Memory B cell (primary cell): Measurements from ENCODE around the gene PSD2.

Experiments
- ATAC-seq: fragments of 150-1000 bp; cut with Tn5 transposase; 2 replicates; pipeline ENCODE4 v1.10.0; 2021; ENCODE audit warnings: low read depth, mild to moderate bottlenecking, moderate library complexity
- DNase-seq, 2 donors: peaks; one replicate each; pipeline ENCODE4 v3.0.0; 2022; ENCODE audit warnings: low spot score in 2 of 2
- H3K27ac Mint-ChIP-seq: one replicate; pipeline ENCODE4 v1.8.0; 2022; ENCODE audit warnings: mild to moderate bottlenecking, moderate library complexity, mixed read lengths
- H3K27me3 Mint-ChIP-seq: one replicate; pipeline ENCODE4 v1.8.0; 2022; ENCODE audit warnings: mixed read lengths
- H3K36me3 Mint-ChIP-seq: one replicate; pipeline ENCODE4 v1.8.0; 2022; ENCODE audit warnings: mild to moderate bottlenecking, mixed read lengths
- H3K4me1 Mint-ChIP-seq: one replicate; pipeline ENCODE4 v1.8.0; 2022; ENCODE audit warnings: mixed read lengths
- H3K4me3 Mint-ChIP-seq: one replicate; pipeline ENCODE4 v1.8.0; 2022; ENCODE audit warnings: mild to moderate bottlenecking, moderate library complexity, mixed read lengths
- H3K9me3 Mint-ChIP-seq: one replicate; pipeline ENCODE4 v1.8.0; 2022; ENCODE audit warnings: mixed read lengths

PSD2 gene

DNA sequence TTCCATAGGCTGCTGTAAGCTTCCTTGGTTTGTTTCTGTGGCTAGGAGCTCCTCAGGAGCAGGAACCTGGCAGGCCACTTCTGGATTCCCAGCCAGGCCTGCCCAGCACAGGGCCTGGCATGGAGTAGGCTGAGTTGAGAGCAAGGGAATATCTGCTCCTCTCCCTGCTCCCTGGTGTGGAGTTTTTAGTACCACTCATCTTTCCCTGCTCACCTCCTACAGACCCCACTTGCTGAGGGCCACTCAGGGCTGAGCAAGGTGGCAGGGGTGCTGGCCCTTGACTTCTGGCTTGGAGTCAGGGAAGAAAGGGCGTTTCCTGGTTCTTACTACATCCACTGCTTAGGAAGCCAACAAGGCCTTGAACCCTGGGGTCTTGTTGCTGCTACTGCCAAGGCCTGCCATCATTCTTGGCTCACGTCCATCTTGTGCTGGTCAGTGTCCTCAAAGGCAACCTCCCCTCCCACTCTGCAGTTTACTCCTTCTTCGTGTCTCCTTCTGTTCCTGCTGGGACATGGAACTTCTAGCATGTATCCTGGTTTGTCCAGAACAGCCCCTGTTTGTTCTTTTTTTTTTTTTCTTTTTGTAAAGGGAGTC lies 54.9 kb downstream of the PSD2 start:
- no peak for DNase-seq
- H3K9me3 Mint-ChIP-seq, result no peaks in the 10 kb centered on the region
- H3K4me3 Mint-ChIP-seq, result peak overlapping the region; percentile 9
- no peaks in the 10 kb centered on the region for H3K36me3 Mint-ChIP-seq
- H3K27me3 Mint-ChIP-seq, result peaks cover 4% of the 10 kb centered on the region
- ATAC-seq, result no peak
- peaks cover 16% of the 10 kb centered on the region for H3K4me1 Mint-ChIP-seq
- peak overlapping the region; percentile 14 for H3K27ac Mint-ChIP-seq

- H3K27ac Mint-ChIP-seq, result no peak overlapping the region
- H3K36me3 Mint-ChIP-seq, result no peaks in the 10 kb centered on the region
- H3K4me1 Mint-ChIP-seq, result peaks cover 16% of the 10 kb centered on the region
- ATAC-seq (no peak), DNase-seq (no peak)
- no peaks in the 10 kb centered on the region for H3K27me3 Mint-ChIP-seq
- H3K4me3 Mint-ChIP-seq, result no peak overlapping the region
- H3K9me3 Mint-ChIP-seq, result no peaks in the 10 kb centered on the region
Measured at GRCh38 chr5:139851558-139851957, 56.0 kb downstream of the PSD2 start.

DNA sequence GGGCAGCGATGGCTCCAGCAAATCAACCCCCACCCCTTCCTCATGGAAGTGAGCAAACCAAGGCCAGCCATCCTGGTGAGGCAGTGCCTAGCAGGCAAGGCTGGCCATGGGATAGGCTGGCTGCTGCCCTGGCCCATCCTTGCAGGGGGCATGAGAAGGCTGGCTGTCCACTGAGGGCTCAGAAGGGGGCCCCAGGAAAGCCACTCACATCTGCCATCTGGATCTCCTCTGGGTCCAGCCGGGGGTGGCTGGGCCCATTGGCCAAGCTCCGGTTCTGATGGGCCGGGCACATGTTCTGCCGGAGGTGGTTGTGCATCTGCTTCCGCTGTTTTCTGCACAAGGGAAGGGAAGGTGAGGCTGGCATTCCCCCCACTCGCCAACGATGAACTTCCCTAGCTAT lies 57.1 kb downstream of the PSD2 start:
- Mint-ChIP-seq H3K4me1 (peaks cover 11% of the 10 kb centered on the region), H3K9me3 (no peaks in the 10 kb centered on the region), H3K27me3 (no peaks in the 10 kb centered on the region), H3K4me3 (no peak overlapping the region), H3K36me3 (no peaks in the 10 kb centered on the region), H3K27ac (no peak overlapping the region)
- no peak for ATAC-seq
- DNase-seq, result no peak

DNA sequence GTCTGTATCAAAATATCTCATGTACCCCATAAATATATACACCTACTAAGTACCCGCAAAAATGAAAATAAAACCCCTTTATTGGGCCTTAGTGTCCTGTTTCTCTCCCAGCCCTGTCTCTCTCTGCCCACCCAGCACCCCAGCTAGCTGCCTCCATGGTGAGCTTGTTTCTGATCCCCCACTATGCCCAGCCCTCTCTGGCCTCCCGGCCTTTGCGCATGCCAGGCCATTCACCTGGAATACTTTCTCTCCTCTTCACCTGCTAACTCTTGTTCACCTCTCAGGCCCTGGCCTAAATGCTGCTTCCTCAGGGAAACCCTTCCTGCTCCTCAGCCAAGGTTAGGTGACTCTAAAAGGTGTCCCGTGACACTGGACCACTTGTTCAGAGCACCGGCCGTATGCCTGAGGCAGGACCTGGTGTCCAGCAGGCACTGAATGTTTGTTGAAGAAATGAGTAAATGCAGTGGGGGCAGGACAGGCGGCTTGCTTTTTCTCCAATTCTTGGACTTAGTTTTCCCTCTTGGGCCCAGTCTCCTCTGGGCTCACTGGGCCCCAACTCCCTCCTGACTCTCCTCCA lies 58.5 kb downstream of the PSD2 start:
- ATAC-seq (no peak), DNase-seq (no peak)
- Mint-ChIP-seq H3K9me3 (no peaks in the 10 kb centered on the region), H3K4me3 (no peak overlapping the region), H3K27ac (no peak overlapping the region), H3K4me1 (peaks cover 8% of the 10 kb centered on the region), H3K36me3 (no peaks in the 10 kb centered on the region), H3K27me3 (peaks cover 2% of the 10 kb centered on the region)

DNA sequence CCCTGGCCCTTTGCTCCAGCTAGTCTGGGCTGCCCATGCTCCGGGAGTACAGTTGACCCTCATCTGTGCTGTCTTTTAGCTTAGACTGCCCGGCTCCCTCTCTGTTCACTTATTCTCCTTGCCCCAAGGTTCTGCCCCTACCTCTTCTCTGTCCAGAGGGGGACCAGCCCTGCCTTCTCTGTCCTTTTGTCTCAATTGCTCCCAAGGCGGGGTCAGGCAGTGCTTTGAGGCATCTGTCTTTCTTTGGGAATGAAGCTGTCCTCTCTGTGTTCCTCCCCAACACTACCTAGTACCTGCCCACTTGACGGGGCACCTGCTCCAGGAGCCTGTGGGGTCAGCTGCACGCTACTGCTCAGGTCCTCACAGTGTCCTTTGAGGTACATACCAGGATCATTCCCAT lies 59.3 kb downstream of the PSD2 start:
- DNase-seq (no peak), ATAC-seq (no peak)
- Mint-ChIP-seq H3K27ac (no peak overlapping the region), H3K27me3 (peaks cover 2% of the 10 kb centered on the region), H3K4me3 (no peak overlapping the region), H3K9me3 (no peaks in the 10 kb centered on the region), H3K36me3 (no peaks in the 10 kb centered on the region), H3K4me1 (peaks cover 1% of the 10 kb centered on the region)

GRCh38 chr5:139855451-139855850 lies 59.8 kb downstream of the PSD2 start:
- DNase-seq (no peak), ATAC-seq (no peak)
- no peak overlapping the region for H3K4me3 Mint-ChIP-seq
- H3K27me3 Mint-ChIP-seq, result peaks cover 2% of the 10 kb centered on the region
- H3K4me1 Mint-ChIP-seq, result no peaks in the 10 kb centered on the region
- H3K36me3 Mint-ChIP-seq, result no peaks in the 10 kb centered on the region
- H3K9me3 Mint-ChIP-seq, result no peaks in the 10 kb centered on the region
- H3K27ac Mint-ChIP-seq, result no peak overlapping the region

DNA sequence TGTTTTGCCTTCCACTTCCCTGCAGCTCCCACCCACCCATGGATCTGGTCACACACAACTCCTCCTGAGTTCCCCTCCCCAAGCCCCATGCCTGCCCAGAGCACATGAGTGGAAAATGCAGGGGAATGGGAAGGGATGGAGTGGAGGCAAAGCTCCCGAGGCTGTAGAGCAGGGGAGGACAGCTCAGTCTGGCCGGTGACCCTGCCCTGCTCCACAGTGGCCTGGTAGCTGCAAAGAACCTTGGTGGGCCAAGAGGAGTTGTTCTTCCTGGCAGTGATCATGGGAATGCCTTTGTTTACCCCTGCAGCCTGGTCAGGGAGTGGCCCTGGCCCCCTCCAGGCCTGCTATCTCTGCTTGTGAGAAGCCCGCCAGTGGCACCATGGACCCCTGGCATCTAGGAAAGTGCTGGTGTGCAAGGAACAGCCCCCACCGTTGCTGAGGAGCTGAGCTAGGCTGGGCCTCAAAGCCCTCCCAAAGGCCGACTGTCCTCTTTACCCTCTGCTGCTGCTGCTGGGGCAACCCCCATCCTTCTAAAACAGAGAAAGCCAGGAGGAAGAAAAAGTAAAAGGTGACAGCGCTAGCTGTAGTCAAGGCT lies 60.4 kb downstream of the PSD2 start:
- ATAC-seq (no peak), DNase-seq (no peak)
- Mint-ChIP-seq H3K4me1 (no peaks in the 10 kb centered on the region), H3K36me3 (no peaks in the 10 kb centered on the region), H3K4me3 (no peak overlapping the region), H3K27me3 (peaks cover 2% of the 10 kb centered on the region), H3K27ac (no peak overlapping the region), H3K9me3 (no peaks in the 10 kb centered on the region)

- no peak for DNase-seq
- Mint-ChIP-seq H3K4me3 (no peak overlapping the region), H3K27me3 (peaks cover 2% of the 10 kb centered on the region), H3K27ac (no peak overlapping the region), H3K9me3 (no peaks in the 10 kb centered on the region), H3K36me3 (no peaks in the 10 kb centered on the region), H3K4me1 (no peaks in the 10 kb centered on the region)
- ATAC-seq, result no peak
Measured at GRCh38 chr5:139856714-139857113, 61.1 kb downstream of the PSD2 start.

DNA sequence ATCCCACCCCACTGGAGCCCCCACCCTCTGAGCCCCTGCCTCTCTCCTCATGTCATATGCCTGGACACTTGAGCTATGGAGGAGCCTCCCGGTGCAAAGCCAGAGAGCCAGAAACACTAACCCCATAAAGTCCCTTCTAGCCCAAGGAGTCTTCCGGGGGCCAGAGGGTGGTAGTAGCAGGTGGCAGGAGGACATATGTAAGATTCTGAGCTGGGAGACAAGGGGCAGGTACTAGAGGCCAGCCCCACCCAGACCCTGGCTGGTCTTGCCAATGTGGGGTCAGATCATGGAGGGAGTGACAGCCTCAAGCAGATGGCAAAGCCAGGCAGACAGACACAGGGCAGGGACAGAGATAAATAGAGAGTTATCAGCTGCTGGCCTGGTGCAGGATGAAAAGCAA lies 63.4 kb downstream of the PSD2 start:
- no peaks in the 10 kb centered on the region for H3K36me3 Mint-ChIP-seq
- no peak overlapping the region for H3K27ac Mint-ChIP-seq
- no peaks in the 10 kb centered on the region for H3K9me3 Mint-ChIP-seq
- DNase-seq (no peak), ATAC-seq (no peak)
- H3K4me3 Mint-ChIP-seq, result no peak overlapping the region
- peaks cover 2% of the 10 kb centered on the region for H3K27me3 Mint-ChIP-seq
- peaks cover 4% of the 10 kb centered on the region for H3K4me1 Mint-ChIP-seq

- Mint-ChIP-seq H3K36me3 (no peaks in the 10 kb centered on the region), H3K27ac (no peak overlapping the region), H3K9me3 (no peaks in the 10 kb centered on the region), H3K4me3 (no peak overlapping the region), H3K27me3 (peaks cover 4% of the 10 kb centered on the region), H3K4me1 (peaks cover 4% of the 10 kb centered on the region)
- ATAC-seq (no peak), DNase-seq (no peak)
Measured at GRCh38 chr5:139861021-139861888, 65.6 kb downstream of the PSD2 start.

- Mint-ChIP-seq H3K27me3 (peaks cover 7% of the 10 kb centered on the region), H3K9me3 (no peaks in the 10 kb centered on the region), H3K36me3 (no peaks in the 10 kb centered on the region), H3K27ac (no peak overlapping the region), H3K4me3 (no peak overlapping the region), H3K4me1 (peaks cover 4% of the 10 kb centered on the region)
- no peak for ATAC-seq
- no peak for DNase-seq
Measured at GRCh38 chr5:139861889-139862207, 66.2 kb downstream of the PSD2 start.

GRCh38 chr5:139862313-139862712 lies 66.7 kb downstream of the PSD2 start:
- Mint-ChIP-seq H3K27ac (no peak overlapping the region), H3K4me1 (peaks cover 4% of the 10 kb centered on the region), H3K27me3 (peaks cover 7% of the 10 kb centered on the region), H3K9me3 (no peaks in the 10 kb centered on the region), H3K4me3 (no peak overlapping the region), H3K36me3 (no peaks in the 10 kb centered on the region)
- ATAC-seq (peak; percentile 29), DNase-seq (no peak)

DNA sequence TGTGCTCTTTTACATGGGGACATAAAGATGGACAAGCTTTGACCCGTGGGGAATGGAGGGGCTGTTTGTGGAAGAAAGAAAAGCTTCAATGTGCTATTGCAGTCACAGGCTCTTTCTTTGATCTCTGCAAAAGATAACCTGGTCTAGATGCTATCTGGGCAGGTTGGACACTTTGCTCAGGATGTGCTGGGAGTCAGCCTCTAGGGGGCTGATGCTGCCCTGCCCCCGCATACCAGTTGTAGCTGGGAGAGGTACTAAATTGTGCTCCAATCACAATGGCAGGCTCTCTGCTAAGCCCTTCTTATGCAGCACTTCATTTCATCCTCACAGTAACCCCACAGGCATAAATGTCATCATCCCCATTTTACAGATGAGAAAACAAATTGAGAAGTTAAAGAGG lies 67.2 kb downstream of the PSD2 start:
- Mint-ChIP-seq H3K4me1 (peaks cover 4% of the 10 kb centered on the region), H3K36me3 (no peaks in the 10 kb centered on the region), H3K27me3 (peaks cover 9% of the 10 kb centered on the region), H3K9me3 (no peaks in the 10 kb centered on the region), H3K4me3 (no peak overlapping the region), H3K27ac (no peak overlapping the region)
- ATAC-seq, result no peak
- no peak for DNase-seq

DNA sequence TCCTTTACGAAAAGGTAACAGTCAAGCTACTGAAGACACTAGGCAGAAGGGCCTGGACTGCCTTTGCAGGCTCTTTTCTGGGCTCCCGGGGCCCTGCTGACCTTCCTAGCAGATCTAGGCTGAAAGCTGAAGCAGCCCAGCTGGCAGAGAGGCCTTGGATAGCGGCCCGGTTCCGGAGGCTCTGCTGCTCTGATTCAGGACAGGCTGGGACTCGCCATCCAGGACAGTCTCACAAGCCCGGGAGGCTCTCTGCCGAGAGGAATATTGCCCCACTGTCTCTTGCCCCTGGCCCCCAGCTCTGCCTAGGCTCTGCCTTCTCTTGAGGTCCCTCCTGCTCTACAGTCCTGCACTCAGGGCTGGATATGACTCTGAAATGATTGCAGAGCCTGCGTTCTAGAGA lies 67.8 kb downstream of the PSD2 start:
- Mint-ChIP-seq H3K27ac (no peak overlapping the region), H3K9me3 (no peaks in the 10 kb centered on the region), H3K36me3 (no peaks in the 10 kb centered on the region), H3K4me1 (peaks cover 4% of the 10 kb centered on the region), H3K27me3 (peaks cover 11% of the 10 kb centered on the region), H3K4me3 (no peak overlapping the region)
- ATAC-seq, result no peak
- no peak for DNase-seq
